ENCODE measurements around the gene SKIDA1. TPM values are rescaled to one million over a fixed set of nuclear protein-coding genes. Genes with fewer than 3 reads are reported as not detected.

Gene SKIDA1
- total and polyA plus RNA-seq, 3 donors from 2014 or later, result 4.7 to 6.9 (median 6.6) TPM

GRCh38 chr10:21501731-21502347 is 23.6 kb downstream of the SKIDA1 start:
- intact Hi-C loops (cut with DNase I; ENCODE audit: low total_unique reads), result no loop called here
- H3K4me3 ChIP-seq, result no peak overlapping the region
- no peaks in the 10 kb centered on the region for H3K27me3 ChIP-seq
- H3K4me1 ChIP-seq, result no peaks in the 10 kb centered on the region
- no peaks in the 10 kb centered on the region for H3K9me3 ChIP-seq
- no peak overlapping the region for H3K27ac ChIP-seq
- no peak for DNase-seq
- no peaks in the 10 kb centered on the region for H3K36me3 ChIP-seq (ENCODE audit: low read depth, missing control alignments)
- no peak for TF ChIP-seq POLR2A (IDR thresholded peaks at IDR 0.05)
- 84 to 89% methylated on average over 2 of the region's 2 CpGs for WGBS, 2 donors

- 70 to 80% methylated on average over 5 of the region's 5 CpGs for WGBS, 2 donors
- no peak for DNase-seq
- H3K27ac ChIP-seq, result no peak overlapping the region
- intact Hi-C loops (cut with DNase I; ENCODE audit: low total_unique reads), result no loop called here
- no peak overlapping the region for H3K4me3 ChIP-seq
- no peaks in the 10 kb centered on the region for H3K4me1 ChIP-seq
- no peaks in the 10 kb centered on the region for H3K36me3 ChIP-seq (ENCODE audit: low read depth, missing control alignments)
- no peaks in the 10 kb centered on the region for H3K9me3 ChIP-seq
- no peaks in the 10 kb centered on the region for H3K27me3 ChIP-seq
- TF ChIP-seq CTCF (IDR thresholded peaks at IDR 0.05), result no peak
- TF ChIP-seq POLR2A (IDR thresholded peaks at IDR 0.05), result no peak
Observed at GRCh38 chr10:21501091-21501490, 24.4 kb downstream of the SKIDA1 start.

GRCh38 chr10:21500578-21500910 is 24.9 kb downstream of the SKIDA1 start:
- no peaks in the 10 kb centered on the region for H3K9me3 ChIP-seq
- TF ChIP-seq POLR2A (IDR thresholded peaks at IDR 0.05) (no peak), CTCF (IDR thresholded peaks at IDR 0.05) (no peak)

GRCh38 chr10:21499701-21500577 is 25.5 kb downstream of the SKIDA1 start:
- Histone ChIP-seq H3K4me1 (no peaks in the 10 kb centered on the region), H3K27me3 (no peaks in the 10 kb centered on the region), H3K36me3 (ENCODE audit: low read depth, missing control alignments) (no peaks in the 10 kb centered on the region), H3K9me3 (no peaks in the 10 kb centered on the region), H3K27ac (peak overlapping the region in 1 of 2 donors; percentile 36), H3K4me3 (peak overlapping the region; percentile 34 to 54)
- DNase-seq, result peak; percentile 43
- intact Hi-C loops (cut with DNase I; ENCODE audit: low total_unique reads), result loop anchor here (5.0 to 10.0 kb wide), 2 partner anchors 215 to 232 kb away; no protein-coding TSS in a partner anchor
- no peak for TF ChIP-seq CTCF (IDR thresholded peaks at IDR 0.05)
- TF ChIP-seq POLR2A (IDR thresholded peaks at IDR 0.05), result no peak
- 47 to 55% methylated on average over 33 to 72 of the region's 72 CpGs for WGBS, 2 donors

More at GRCh38 chr10:21500578-21500910, 24.9 kb downstream of the SKIDA1 start:
- no peak for DNase-seq
- WGBS, 2 donors, result 30 to 64% methylated on average over 6 to 14 of the region's 14 CpGs
- peak overlapping the region in 1 of 2 donors; percentile 36 for H3K27ac ChIP-seq
- intact Hi-C loops (cut with DNase I; ENCODE audit: low total_unique reads), result no loop called here
- no peaks in the 10 kb centered on the region for H3K4me1 ChIP-seq
- H3K4me3 ChIP-seq, result peak overlapping the region; percentile 34 to 54
- H3K27me3 ChIP-seq, result no peaks in the 10 kb centered on the region
- H3K36me3 ChIP-seq (ENCODE audit: low read depth, missing control alignments), result no peaks in the 10 kb centered on the region

- no peak overlapping the region for H3K27ac ChIP-seq
- no peak for DNase-seq
- H3K36me3 ChIP-seq (ENCODE audit: low read depth, missing control alignments), result no peaks in the 10 kb centered on the region
- no peak overlapping the region for H3K4me3 ChIP-seq
- no peak for TF ChIP-seq CTCF (IDR thresholded peaks at IDR 0.05)
- no peaks in the 10 kb centered on the region for H3K9me3 ChIP-seq
- H3K27me3 ChIP-seq, result no peaks in the 10 kb centered on the region
- WGBS, 2 donors, result 59 to 72% methylated on average over 8 of the region's 8 CpGs
- intact Hi-C loops (cut with DNase I; ENCODE audit: low total_unique reads), result loop anchor here (5.0 to 10.0 kb wide), 2 partner anchors 214 to 233 kb away; no protein-coding TSS in a partner anchor
- no peaks in the 10 kb centered on the region for H3K4me1 ChIP-seq
Observed at GRCh38 chr10:21498986-21499385, 26.5 kb downstream of the SKIDA1 start.
